K562 (cell line): ENCODE measurements around the gene PLXDC2.

Experiments
- ELF4 ChIP-seq: fragments of 450-650 bp; formaldehyde crosslinking; IDR thresholded peaks from 2 replicates; pipeline ENCODE4 v1.4.0; 2022; ENCODE audit warnings: missing genetic modification characterization
- HDAC1 ChIP-seq, 2 experiments: fragments of 450-650 bp; IDR thresholded peaks; 2 replicates each; pipeline ENCODE4 v1.6.1; 2016 to 2017; ENCODE audit warnings: inconsistent platforms in 1 of 2, mild to moderate bottlenecking in 1 of 2, moderate library complexity in 1 of 2
- L3MBTL2 ChIP-seq: fragments of 450-650 bp; IDR thresholded peaks from 2 replicates; pipeline ENCODE4 v1.6.1; 2016; ENCODE audit warnings: mild to moderate bottlenecking, moderate library complexity
- POLR2A ChIP-seq: fragments of 450-650 bp; conservative IDR thresholded peaks from 2 replicates; pipeline ENCODE4 v1.6.1; 2016

GRCh38 chr10:20299034-20299736 lies 483.0 kb downstream of the PLXDC2 start:
- TF ChIP-seq POLR2A (no peak), HDAC1 (IDR thresholded peaks at IDR 0.05) (no peak), L3MBTL2 (no peak), ELF4 (CRISPR knock-in tag) (no peak)
